Activated T-helper 17 cell treated with anti-CD3 and anti-CD28 coated beads, Interleukin-2, amount 50 U/mL, for 72 hours (primary cell): ENCODE measurements around the gene SMARCA2. TPM values are rescaled to one million over a fixed set of nuclear protein-coding genes. Genes with fewer than 3 reads are reported as not detected.

Source experiments
- ATAC-seq: fragments of 150-1000 bp; cut with Tn5 transposase; replicated peaks from 2 replicates; pipeline ENCODE4 v1.10.0; 2021; ENCODE audit warnings: mild to moderate bottlenecking, moderate library complexity
- H3K27ac Mint-ChIP-seq: one replicate; pipeline ENCODE4 v1.8.0; 2022; ENCODE audit warnings: mixed read lengths
- H3K27me3 Mint-ChIP-seq: one replicate; pipeline ENCODE4 v1.8.0; 2022; ENCODE audit warnings: mixed read lengths
- H3K36me3 Mint-ChIP-seq: one replicate; pipeline ENCODE4 v1.8.0; 2022; ENCODE audit warnings: low read depth, mild to moderate bottlenecking, mixed read lengths
- H3K4me1 Mint-ChIP-seq: one replicate; pipeline ENCODE4 v1.8.0; 2022; ENCODE audit warnings: mixed read lengths
- H3K4me3 Mint-ChIP-seq: one replicate; pipeline ENCODE4 v1.8.0; 2022; ENCODE audit warnings: mild to moderate bottlenecking, mixed read lengths
- H3K9me3 Mint-ChIP-seq: one replicate; pipeline ENCODE4 v1.8.0; 2022; ENCODE audit warnings: mixed read lengths
- total RNA-seq, 2 donors: library from RNA; stranded (reverse); gene quantifications; one replicate each; pipeline ENCODE4 v1.2.3, GENCODE V29; 2022

Gene SMARCA2
- total RNA-seq, 2 donors from 2014 or later, result 118 to 119 TPM

- H3K27ac Mint-ChIP-seq, result no peak overlapping the region
- ATAC-seq, result no peak
- no peaks in the 10 kb centered on the region for H3K9me3 Mint-ChIP-seq
- H3K36me3 Mint-ChIP-seq, result peaks cover 97% of the 10 kb centered on the region
- peaks cover 19% of the 10 kb centered on the region for H3K4me1 Mint-ChIP-seq
- no peak overlapping the region for H3K4me3 Mint-ChIP-seq
- H3K27me3 Mint-ChIP-seq, result no peaks in the 10 kb centered on the region
Measured at GRCh38 chr9:2120926-2121689, 106.0 kb downstream of the SMARCA2 start.

- Mint-ChIP-seq H3K9me3 (no peaks in the 10 kb centered on the region), H3K4me1 (peaks cover 30% of the 10 kb centered on the region), H3K4me3 (no peak overlapping the region), H3K27ac (no peak overlapping the region), H3K27me3 (no peaks in the 10 kb centered on the region), H3K36me3 (peaks cover 97% of the 10 kb centered on the region)
- no peak for ATAC-seq
Measured at GRCh38 chr9:2122299-2122698, 107.2 kb downstream of the SMARCA2 start.

- Mint-ChIP-seq H3K4me3 (peak overlapping the region; percentile 53), H3K36me3 (peaks cover 93% of the 10 kb centered on the region), H3K4me1 (peaks cover 35% of the 10 kb centered on the region)
Measured at GRCh38 chr9:2125906-2126305, 110.8 kb downstream of the SMARCA2 start.

GRCh38 chr9:2126331-2126803 lies 111.2 kb downstream of the SMARCA2 start:
- ATAC-seq, result no peak
- H3K9me3 Mint-ChIP-seq, result no peaks in the 10 kb centered on the region
- H3K4me3 Mint-ChIP-seq, result peak overlapping the region; percentile 53
- peaks cover 40% of the 10 kb centered on the region for H3K4me1 Mint-ChIP-seq
- H3K36me3 Mint-ChIP-seq, result peaks cover 94% of the 10 kb centered on the region
- no peaks in the 10 kb centered on the region for H3K27me3 Mint-ChIP-seq
- peak overlapping the region; percentile 64 for H3K27ac Mint-ChIP-seq

More at GRCh38 chr9:2125906-2126305, 110.8 kb downstream of the SMARCA2 start:
- no peaks in the 10 kb centered on the region for H3K27me3 Mint-ChIP-seq
- peak overlapping the region; percentile 64 for H3K27ac Mint-ChIP-seq
- H3K9me3 Mint-ChIP-seq, result no peaks in the 10 kb centered on the region
- peak; percentile 98 for ATAC-seq

GRCh38 chr9:2127486-2127885 lies 112.3 kb downstream of the SMARCA2 start:
- Mint-ChIP-seq H3K4me1 (peaks cover 41% of the 10 kb centered on the region), H3K4me3 (no peak overlapping the region), H3K27ac (peak overlapping the region; percentile 54), H3K27me3 (no peaks in the 10 kb centered on the region), H3K9me3 (no peaks in the 10 kb centered on the region), H3K36me3 (peaks cover 96% of the 10 kb centered on the region)
- ATAC-seq, result no peak

- Mint-ChIP-seq H3K27me3 (no peaks in the 10 kb centered on the region), H3K36me3 (peaks cover 90% of the 10 kb centered on the region), H3K4me1 (peaks cover 41% of the 10 kb centered on the region), H3K27ac (peak overlapping the region; percentile 54), H3K4me3 (no peak overlapping the region), H3K9me3 (no peaks in the 10 kb centered on the region)
- no peak for ATAC-seq
Measured at GRCh38 chr9:2128141-2128540, 113.0 kb downstream of the SMARCA2 start.

- Mint-ChIP-seq H3K4me1 (peaks cover 41% of the 10 kb centered on the region), H3K9me3 (no peaks in the 10 kb centered on the region), H3K27me3 (no peaks in the 10 kb centered on the region), H3K4me3 (no peak overlapping the region), H3K36me3 (peaks cover 85% of the 10 kb centered on the region), H3K27ac (peak overlapping the region; percentile 54)
- ATAC-seq, result no peak
Measured at GRCh38 chr9:2128618-2129017, 113.5 kb downstream of the SMARCA2 start.

GRCh38 chr9:2130941-2131340 lies 115.8 kb downstream of the SMARCA2 start:
- Mint-ChIP-seq H3K9me3 (no peaks in the 10 kb centered on the region), H3K36me3 (peaks cover 83% of the 10 kb centered on the region), H3K27me3 (no peaks in the 10 kb centered on the region), H3K4me3 (no peak overlapping the region), H3K27ac (no peak overlapping the region), H3K4me1 (peaks cover 30% of the 10 kb centered on the region)
- ATAC-seq, result no peak

GRCh38 chr9:2132484-2133082 lies 117.4 kb downstream of the SMARCA2 start:
- Mint-ChIP-seq H3K36me3 (peaks cover 82% of the 10 kb centered on the region), H3K27ac (no peak overlapping the region), H3K9me3 (no peaks in the 10 kb centered on the region), H3K4me3 (no peak overlapping the region), H3K27me3 (no peaks in the 10 kb centered on the region), H3K4me1 (peaks cover 22% of the 10 kb centered on the region)
- no peak for ATAC-seq

- peaks cover 22% of the 10 kb centered on the region for H3K4me1 Mint-ChIP-seq
- H3K27ac Mint-ChIP-seq, result no peak overlapping the region
- no peak for ATAC-seq
- no peaks in the 10 kb centered on the region for H3K9me3 Mint-ChIP-seq
- no peak overlapping the region for H3K4me3 Mint-ChIP-seq
- no peaks in the 10 kb centered on the region for H3K27me3 Mint-ChIP-seq
- peaks cover 84% of the 10 kb centered on the region for H3K36me3 Mint-ChIP-seq
Measured at GRCh38 chr9:2134391-2134790, 119.2 kb downstream of the SMARCA2 start.

GRCh38 chr9:2138646-2139045 lies 123.5 kb downstream of the SMARCA2 start:
- no peak overlapping the region for H3K27ac Mint-ChIP-seq
- no peak for ATAC-seq
- H3K9me3 Mint-ChIP-seq, result no peaks in the 10 kb centered on the region
- H3K4me1 Mint-ChIP-seq, result peaks cover 32% of the 10 kb centered on the region
- H3K36me3 Mint-ChIP-seq, result peaks cover 83% of the 10 kb centered on the region
- H3K4me3 Mint-ChIP-seq, result no peak overlapping the region
- no peaks in the 10 kb centered on the region for H3K27me3 Mint-ChIP-seq

GRCh38 chr9:2140600-2141223 lies 125.6 kb downstream of the SMARCA2 start:
- Mint-ChIP-seq H3K4me3 (no peak overlapping the region), H3K27ac (peak overlapping the region; percentile 25), H3K36me3 (peaks cover 78% of the 10 kb centered on the region), H3K9me3 (no peaks in the 10 kb centered on the region), H3K27me3 (no peaks in the 10 kb centered on the region), H3K4me1 (peaks cover 34% of the 10 kb centered on the region)
- ATAC-seq, result no peak

GRCh38 chr9:2142212-2142611 lies 127.1 kb downstream of the SMARCA2 start:
- no peak for ATAC-seq
- Mint-ChIP-seq H3K27me3 (no peaks in the 10 kb centered on the region), H3K4me1 (peaks cover 33% of the 10 kb centered on the region), H3K36me3 (peaks cover 71% of the 10 kb centered on the region), H3K27ac (peak overlapping the region; percentile 54), H3K4me3 (no peak overlapping the region), H3K9me3 (no peaks in the 10 kb centered on the region)

- Mint-ChIP-seq H3K9me3 (no peaks in the 10 kb centered on the region), H3K4me3 (no peak overlapping the region), H3K4me1 (peaks cover 33% of the 10 kb centered on the region), H3K27ac (peak overlapping the region; percentile 25), H3K36me3 (peaks cover 64% of the 10 kb centered on the region), H3K27me3 (no peaks in the 10 kb centered on the region)
- ATAC-seq, result no peak
Measured at GRCh38 chr9:2144619-2145018, 129.5 kb downstream of the SMARCA2 start.

- H3K27ac Mint-ChIP-seq, result peak overlapping the region; percentile 35
- peaks cover 53% of the 10 kb centered on the region for H3K36me3 Mint-ChIP-seq
- ATAC-seq, result no peak
- no peak overlapping the region for H3K4me3 Mint-ChIP-seq
- no peaks in the 10 kb centered on the region for H3K9me3 Mint-ChIP-seq
- H3K4me1 Mint-ChIP-seq, result peaks cover 33% of the 10 kb centered on the region
- no peaks in the 10 kb centered on the region for H3K27me3 Mint-ChIP-seq
Measured at GRCh38 chr9:2145746-2146145, 130.6 kb downstream of the SMARCA2 start.
